ENCODE results near the gene U2AF1L4.

U2AF1L4 gene

GRCh38 chr19:35748106-35749020 lies 3.1 kb upstream of the U2AF1L4 start, which contains the start of gene LIN37:
Gene LIN37 (plus strand): TSS chr19:35748576. CDS start chr19:35748725, 149 bp downstream.
- DNase-seq, result peak; percentile 99
- H3K9me3 Mint-ChIP-seq, result no peaks in the 10 kb centered on the region
- H3K4me1 Mint-ChIP-seq, result peaks cover 54% of the 10 kb centered on the region
- CTCF ChIA-PET, result interaction anchor here (0.6 to 1.4 kb wide), 5 partner anchors 11 to 160 kb away, joined by 3 to 8 read pairs (median 5); no protein-coding TSS in a partner anchor
- H3K27ac Mint-ChIP-seq, result peak within 1 kb of the TSS; percentile 95
- no peaks in the 10 kb centered on the region for H3K27me3 Mint-ChIP-seq
- H3K36me3 Mint-ChIP-seq, result peaks cover 21% of the 10 kb centered on the region
- H3K4me3 Mint-ChIP-seq, result peak within 1 kb of the TSS; percentile 95

DNA sequence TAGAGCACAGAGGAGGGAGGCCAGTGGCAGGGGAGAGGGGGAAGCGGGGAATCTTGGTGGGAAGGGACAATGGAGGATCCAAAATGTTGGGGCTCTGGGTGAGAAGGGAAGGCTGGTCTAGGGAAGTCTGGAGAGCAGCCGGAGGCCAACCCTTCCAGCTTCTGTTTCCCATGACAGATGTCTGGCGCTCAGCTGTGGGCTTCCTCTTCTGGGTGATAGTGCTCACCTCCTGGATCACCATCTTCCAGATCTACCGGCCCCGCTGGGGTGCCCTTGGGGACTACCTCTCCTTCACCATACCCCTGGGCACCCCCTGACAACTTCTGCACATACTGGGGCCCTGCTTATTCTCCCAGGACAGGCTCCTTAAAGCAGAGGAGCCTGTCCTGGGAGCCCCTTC lies 1.3 kb upstream of the U2AF1L4 start:
- H3K4me1 Mint-ChIP-seq, result peaks cover 68% of the 10 kb centered on the region
- H3K27ac Mint-ChIP-seq, result peak overlapping the region; percentile 99
- DNase-seq, result no peak
- H3K27me3 Mint-ChIP-seq, result no peaks in the 10 kb centered on the region
- H3K36me3 Mint-ChIP-seq, result peaks cover 25% of the 10 kb centered on the region
- H3K4me3 Mint-ChIP-seq, result peak overlapping the region; percentile 100
- no peaks in the 10 kb centered on the region for H3K9me3 Mint-ChIP-seq
- CTCF ChIA-PET, result interaction anchor here (1.2 kb wide), 1 partner anchor 52 kb away, joined by 4 read pairs; no protein-coding TSS in a partner anchor

DNA sequence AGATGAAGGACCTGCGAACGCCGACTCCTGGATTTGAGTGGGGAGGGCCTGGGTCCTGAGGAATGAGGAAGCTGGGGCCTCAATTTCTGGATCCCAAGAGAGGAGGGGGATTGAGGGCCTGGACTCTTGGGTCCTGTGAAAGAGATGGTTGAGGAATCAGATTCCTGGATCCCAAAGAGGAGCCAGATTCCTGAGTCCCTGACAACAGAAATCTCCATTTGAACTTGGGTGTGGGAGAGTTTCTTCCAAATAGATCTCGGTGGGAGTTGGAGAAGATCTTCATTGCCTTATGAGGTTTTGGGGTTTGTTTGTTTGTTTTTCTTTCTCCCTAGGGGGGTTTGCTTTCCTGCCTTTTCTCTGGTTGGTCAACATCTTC lies 857 bp upstream of the U2AF1L4 start:
- Mint-ChIP-seq H3K27ac (peak overlapping the region; percentile 99), H3K27me3 (no peaks in the 10 kb centered on the region), H3K4me3 (peak overlapping the region; percentile 100), H3K36me3 (peaks cover 25% of the 10 kb centered on the region), H3K4me1 (peaks cover 68% of the 10 kb centered on the region), H3K9me3 (no peaks in the 10 kb centered on the region)
- CTCF ChIA-PET, result interaction anchor here (1.2 kb wide), 1 partner anchor 51 kb away, joined by 4 read pairs; no protein-coding TSS in a partner anchor
- DNase-seq, result no peak

GRCh38 chr19:35744430-35745327 lies 539 bp downstream of the U2AF1L4 start:
- Mint-ChIP-seq H3K4me3 (peak overlapping the region; percentile 100), H3K27ac (peak overlapping the region; percentile 99), H3K4me1 (peaks cover 68% of the 10 kb centered on the region), H3K36me3 (peaks cover 25% of the 10 kb centered on the region), H3K9me3 (no peaks in the 10 kb centered on the region), H3K27me3 (no peaks in the 10 kb centered on the region)
- peak; percentile 96 for DNase-seq
- CTCF ChIA-PET, result interaction anchor here (1.2 to 1.7 kb wide), 4 partner anchors 26 to 75 kb away, joined by 3 to 7 read pairs (median 4); no protein-coding TSS in a partner anchor

DNA sequence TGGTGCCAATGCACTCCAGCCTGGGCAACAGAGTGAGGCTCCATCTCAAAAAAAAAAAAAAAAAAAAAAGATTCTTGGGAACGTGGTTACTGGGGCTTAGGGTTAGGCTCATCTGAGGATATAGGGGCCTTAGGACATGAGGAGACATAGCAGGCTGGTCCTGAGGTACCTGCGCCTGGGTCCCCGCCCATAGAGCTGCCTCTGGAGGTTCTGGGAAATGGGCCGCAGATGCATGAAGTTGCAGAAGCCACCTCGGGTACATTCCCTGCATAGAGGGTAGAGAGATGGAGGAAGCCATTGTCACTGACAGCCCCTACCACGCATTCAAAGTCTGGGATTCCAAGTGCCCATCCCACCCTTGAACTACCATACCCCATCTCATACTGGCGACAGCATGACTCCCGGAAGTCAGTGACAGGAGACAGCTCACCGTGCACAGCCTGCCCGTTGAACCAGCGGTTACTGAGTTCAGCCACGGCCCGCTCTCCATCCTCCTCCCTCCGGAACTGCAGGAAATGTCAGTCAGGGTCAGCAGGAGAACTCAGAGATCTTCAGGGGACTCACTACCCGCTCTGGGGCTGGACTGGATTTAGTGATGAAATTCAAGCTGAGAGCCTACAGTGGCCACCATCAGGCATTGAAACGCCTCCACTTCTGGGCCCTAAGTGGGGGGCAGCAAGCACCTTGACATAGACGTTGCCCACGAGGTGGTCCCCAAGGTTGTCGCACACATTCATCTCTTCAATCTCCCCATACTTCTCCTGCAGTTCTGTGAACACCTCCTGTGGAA lies 1.4 kb downstream of the U2AF1L4 start:
- DNase-seq, result no peak
- Mint-ChIP-seq H3K4me1 (peaks cover 65% of the 10 kb centered on the region), H3K36me3 (peaks cover 25% of the 10 kb centered on the region), H3K27ac (peak overlapping the region; percentile 99), H3K27me3 (no peaks in the 10 kb centered on the region), H3K9me3 (no peaks in the 10 kb centered on the region), H3K4me3 (peak overlapping the region; percentile 100)
- CTCF ChIA-PET, result interaction anchor here (1.0 to 1.7 kb wide), 4 partner anchors 25 to 188 kb away, joined by 3 to 7 read pairs (median 4); no protein-coding TSS in a partner anchor

DNA sequence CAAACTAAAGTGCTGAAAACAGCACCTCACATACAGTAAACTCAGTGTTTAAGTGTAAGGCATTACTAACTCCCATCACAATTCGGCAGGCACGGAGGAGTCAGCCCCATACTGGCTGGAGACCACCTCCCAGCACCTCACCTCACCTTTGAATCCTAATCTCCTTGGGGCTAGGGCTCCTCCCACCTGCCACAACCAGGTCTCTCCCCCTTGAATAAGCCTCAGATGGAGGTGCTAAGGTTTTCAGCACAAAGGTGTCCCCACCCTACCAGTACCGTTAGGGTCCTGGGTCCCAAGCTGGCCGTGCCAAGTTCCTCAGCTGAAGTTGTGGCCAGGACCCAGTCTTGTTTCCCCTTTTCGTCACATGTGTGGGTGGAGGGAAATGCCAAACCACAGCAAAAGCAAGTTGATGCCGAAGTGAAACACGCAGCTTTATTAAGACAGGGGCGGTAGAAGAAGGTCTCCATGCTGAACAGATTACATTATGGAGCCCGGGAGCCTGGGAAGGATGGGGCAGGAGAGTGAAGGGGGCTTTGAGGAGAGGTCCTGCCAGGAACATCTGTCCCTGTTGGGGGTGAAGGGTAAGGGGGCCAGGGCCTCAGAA lies 3.0 kb downstream of the U2AF1L4 start, which contains the start of gene IGFLR1:
Gene IGFLR1 (minus strand): TSS at position 332 of the 604 bp plus-strand sequence. CDS start 1,272 bp downstream, outside the sequence.
- Mint-ChIP-seq H3K27me3 (no peaks in the 10 kb centered on the region), H3K4me1 (peaks cover 60% of the 10 kb centered on the region), H3K27ac (peak within 1 kb of the TSS; percentile 99), H3K4me3 (peak within 1 kb of the TSS; percentile 90), H3K36me3 (peaks cover 32% of the 10 kb centered on the region), H3K9me3 (no peaks in the 10 kb centered on the region)
- peak; percentile 80 for DNase-seq
- CTCF ChIA-PET, result no interaction called here

GRCh38 chr19:35741203-35741515 lies 4.1 kb downstream of the U2AF1L4 start:
- H3K36me3 Mint-ChIP-seq, result peaks cover 35% of the 10 kb centered on the region
- H3K27me3 Mint-ChIP-seq, result no peaks in the 10 kb centered on the region
- CTCF ChIA-PET, result interaction anchor here (0.9 to 1.6 kb wide), 5 partner anchors 23 to 78 kb away, joined by 3 to 10 read pairs (median 4); partner anchors contain the start of gene KMT2B
- H3K27ac Mint-ChIP-seq, result peak overlapping the region; percentile 99
- H3K9me3 Mint-ChIP-seq, result no peaks in the 10 kb centered on the region
- H3K4me3 Mint-ChIP-seq, result peak overlapping the region; percentile 90
- DNase-seq, result no peak
- peaks cover 61% of the 10 kb centered on the region for H3K4me1 Mint-ChIP-seq

DNA sequence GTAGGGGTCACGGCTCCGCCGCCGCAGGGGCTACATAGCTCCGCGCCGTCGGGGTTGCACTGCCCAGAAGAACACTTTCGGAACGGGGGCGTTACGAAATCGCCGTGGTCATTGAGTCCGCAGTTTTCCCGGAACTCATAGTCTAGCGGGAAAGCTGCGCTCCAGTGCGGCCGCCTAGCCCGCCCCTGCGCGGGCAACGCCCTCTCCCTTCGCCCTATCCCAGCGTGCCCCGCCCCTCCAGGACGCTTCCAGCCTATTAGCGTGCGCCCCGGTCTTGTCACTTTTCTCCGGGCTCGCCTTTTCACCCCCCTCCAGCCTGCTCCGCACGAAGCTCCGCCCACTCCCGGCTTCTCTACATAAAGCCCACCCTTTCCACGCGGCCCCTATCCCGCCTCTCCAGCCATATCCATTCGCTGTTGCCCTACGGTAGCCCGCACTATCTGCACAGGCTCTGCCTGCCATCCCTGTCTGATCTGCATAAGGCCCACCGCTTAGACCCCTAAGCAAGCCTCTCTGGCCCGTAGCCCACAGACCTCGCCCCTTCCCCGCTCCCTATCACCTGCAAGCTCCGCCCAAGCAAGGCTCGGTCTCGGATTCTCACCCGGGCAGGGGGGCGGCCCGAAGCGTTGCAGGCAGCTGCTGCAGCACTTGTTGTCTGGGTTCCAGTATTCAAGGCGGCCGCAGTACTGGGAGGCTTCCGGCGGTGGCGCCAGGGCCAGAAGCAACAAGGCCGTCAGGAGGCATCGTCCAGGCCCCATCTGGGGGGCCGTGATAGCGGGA lies 4.6 kb downstream of the U2AF1L4 start:
- Mint-ChIP-seq H3K4me1 (peaks cover 57% of the 10 kb centered on the region), H3K36me3 (peaks cover 33% of the 10 kb centered on the region), H3K27me3 (no peaks in the 10 kb centered on the region)

GRCh38 chr19:35740108-35740422 lies 5.2 kb downstream of the U2AF1L4 start:
- Mint-ChIP-seq H3K27me3 (no peaks in the 10 kb centered on the region), H3K36me3 (peaks cover 32% of the 10 kb centered on the region), H3K27ac (peak overlapping the region; percentile 15), H3K9me3 (no peaks in the 10 kb centered on the region), H3K4me1 (peaks cover 55% of the 10 kb centered on the region), H3K4me3 (peak overlapping the region; percentile 90)
- DNase-seq, result no peak
- CTCF ChIA-PET, result interaction anchor here (0.6 to 1.6 kb wide), 8 partner anchors 22 to 194 kb away, joined by 3 to 10 read pairs (median 4); partner anchors contain the start of gene KMT2B

More for the DNA sequence above, 4.6 kb downstream of the U2AF1L4 start:
- CTCF ChIA-PET, result interaction anchor here (0.6 to 1.6 kb wide), 7 partner anchors 22 to 194 kb away, joined by 3 to 10 read pairs (median 4); partner anchors contain the start of gene KMT2B
- Mint-ChIP-seq H3K27ac (peak overlapping the region; percentile 99), H3K4me3 (peak overlapping the region; percentile 90), H3K9me3 (no peaks in the 10 kb centered on the region)
- peak; percentile 99 for DNase-seq

GRCh38 chr19:35739275-35740107 lies 5.7 kb downstream of the U2AF1L4 start:
- peak overlapping the region; percentile 42 for H3K27ac Mint-ChIP-seq
- peaks cover 37% of the 10 kb centered on the region for H3K36me3 Mint-ChIP-seq
- H3K4me3 Mint-ChIP-seq, result peak overlapping the region; percentile 90
- no peaks in the 10 kb centered on the region for H3K27me3 Mint-ChIP-seq
- no peaks in the 10 kb centered on the region for H3K9me3 Mint-ChIP-seq
- peaks cover 54% of the 10 kb centered on the region for H3K4me1 Mint-ChIP-seq
- DNase-seq, result no peak
- CTCF ChIA-PET, result interaction anchor here (0.6 to 1.6 kb wide), 5 partner anchors 21 to 126 kb away, joined by 3 to 10 read pairs (median 5); partner anchors contain the start of gene KMT2B

DNA sequence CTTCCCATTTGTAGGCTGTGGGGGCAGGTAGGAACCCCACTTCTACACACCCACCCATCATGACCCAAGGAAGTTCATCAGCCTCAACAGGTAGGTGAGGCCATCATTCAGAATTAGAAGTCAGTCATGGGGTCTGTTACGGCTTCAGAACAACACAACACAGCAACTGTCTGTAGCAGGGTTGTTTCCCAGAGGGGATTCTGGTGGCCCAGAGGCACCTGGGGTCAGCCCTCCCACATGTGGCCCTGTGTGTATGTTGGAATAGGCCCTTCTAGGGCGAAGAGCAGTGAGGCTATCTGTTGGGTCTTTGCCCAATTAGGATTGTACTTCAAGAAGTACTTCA lies 6.4 kb downstream of the U2AF1L4 start:
- no peak for DNase-seq
- Mint-ChIP-seq H3K27me3 (no peaks in the 10 kb centered on the region), H3K27ac (no peak overlapping the region), H3K4me1 (peaks cover 47% of the 10 kb centered on the region), H3K4me3 (no peak overlapping the region), H3K9me3 (no peaks in the 10 kb centered on the region), H3K36me3 (peaks cover 39% of the 10 kb centered on the region)
- CTCF ChIA-PET, result interaction anchor here (1.1 to 1.5 kb wide), 3 partner anchors 36 to 44 kb away, joined by 3 to 4 read pairs (median 3); no protein-coding TSS in a partner anchor
